Measurements from ENCODE around the gene PTPN3. TPM values are rescaled to one million over a fixed set of nuclear protein-coding genes. Genes with fewer than 3 reads are reported as not detected.

Gene PTPN3
- total RNA-seq, 4 donors from 2014 or later: 0.29 to 5.5 (median 2.1) TPM

- Histone ChIP-seq H3K27me3 (no peaks in the 10 kb centered on the region), H3K36me3 (no peaks in the 10 kb centered on the region), H3K4me3 (no peak overlapping the region), H3K9me3 (no peaks in the 10 kb centered on the region), H3K4me1 (no peaks in the 10 kb centered on the region), H3K27ac (no peak overlapping the region)
- TF ChIP-seq CTCF (IDR thresholded peaks at IDR 0.05) (no peak), POLR2A (IDR thresholded peaks at IDR 0.05) (no peak)
- no peak for DNase-seq
- intact Hi-C loops (cut with DNase I; ENCODE audit: low total_unique reads): no loop called here
Measured at GRCh38 chr9:109381011-109381729, 116.9 kb downstream of the PTPN3 start.

GRCh38 chr9:109379513-109379912, 118.6 kb downstream of the PTPN3 start:
- Histone ChIP-seq H3K27ac (no peak overlapping the region), H3K36me3 (no peaks in the 10 kb centered on the region), H3K4me1 (no peaks in the 10 kb centered on the region), H3K4me3 (no peak overlapping the region), H3K27me3 (no peaks in the 10 kb centered on the region), H3K9me3 (no peaks in the 10 kb centered on the region)
- TF ChIP-seq POLR2A (IDR thresholded peaks at IDR 0.05): no peak
- no peak for TF ChIP-seq CTCF (IDR thresholded peaks at IDR 0.05)
- intact Hi-C loops (cut with DNase I; ENCODE audit: low total_unique reads): no loop called here
- DNase-seq: no peak

- intact Hi-C loops (cut with DNase I; ENCODE audit: low total_unique reads): no loop called here
- Histone ChIP-seq H3K27ac (no peak overlapping the region), H3K27me3 (no peaks in the 10 kb centered on the region), H3K4me1 (no peaks in the 10 kb centered on the region), H3K9me3 (no peaks in the 10 kb centered on the region), H3K36me3 (no peaks in the 10 kb centered on the region), H3K4me3 (no peak overlapping the region)
- no peak for TF ChIP-seq CTCF (IDR thresholded peaks at IDR 0.05)
- no peak for TF ChIP-seq POLR2A (IDR thresholded peaks at IDR 0.05)
- DNase-seq: no peak
Measured at GRCh38 chr9:109378316-109378715, 119.8 kb downstream of the PTPN3 start.

GRCh38 chr9:109372246-109372645, 125.9 kb downstream of the PTPN3 start:
- no peaks in the 10 kb centered on the region for H3K27me3 ChIP-seq
- H3K27ac ChIP-seq: no peak overlapping the region
- H3K36me3 ChIP-seq: no peaks in the 10 kb centered on the region
- DNase-seq: no peak
- H3K9me3 ChIP-seq: no peaks in the 10 kb centered on the region
- intact Hi-C loops (cut with DNase I; ENCODE audit: low total_unique reads): no loop called here
- H3K4me1 ChIP-seq: no peaks in the 10 kb centered on the region
- TF ChIP-seq CTCF (IDR thresholded peaks at IDR 0.05): no peak
- TF ChIP-seq POLR2A (IDR thresholded peaks at IDR 0.05): no peak
- no peak overlapping the region for H3K4me3 ChIP-seq

- intact Hi-C loops (cut with DNase I; ENCODE audit: low total_unique reads): no loop called here
- H3K36me3 ChIP-seq: no peaks in the 10 kb centered on the region
Measured at GRCh38 chr9:109371374-109371773, 126.7 kb downstream of the PTPN3 start.

More at GRCh38 chr9:109371374-109371773, 126.7 kb downstream of the PTPN3 start:
- DNase-seq: no peak
- Histone ChIP-seq H3K27me3 (no peaks in the 10 kb centered on the region), H3K9me3 (no peaks in the 10 kb centered on the region), H3K27ac (no peak overlapping the region), H3K4me3 (no peak overlapping the region), H3K4me1 (no peaks in the 10 kb centered on the region)
- no peak for TF ChIP-seq POLR2A (IDR thresholded peaks at IDR 0.05)
- no peak for TF ChIP-seq CTCF (IDR thresholded peaks at IDR 0.05)
